K562 (cell line): ENCODE data around the gene NEIL1. TPM values are rescaled to one million over a fixed set of nuclear protein-coding genes. Genes with fewer than 3 reads are reported as not detected.

Experiments used
- ETV1 ChIP-seq: fragments of 450-650 bp; conservative IDR thresholded peaks from 2 replicates; pipeline ENCODE4 v1.6.1; 2016; ENCODE audit warnings: missing genetic modification characterization, control low read depth, low read depth, missing compliant biosample characterization
- FOXK2 ChIP-seq, 2 experiments: fragments of 450-650 bp; IDR thresholded peaks in 1 of 2; conservative IDR thresholded peaks in 1 of 2; 2 replicates each; pipeline ENCODE4 v1.6.1; 2016; ENCODE audit warnings: low read depth in 2 of 2, mild to moderate bottlenecking in 1 of 2
- HDAC8 ChIP-seq: fragments of 450-650 bp; IDR thresholded peaks from 2 replicates; pipeline ENCODE4 v1.6.1; 2016; ENCODE audit warnings: mild to moderate bottlenecking, missing genetic modification characterization, moderate library complexity, missing compliant biosample characterization
- HEY1 ChIP-seq: fragments of 250-450 bp; sonication (Bioruptor Pico); IDR thresholded peaks from 2 replicates; pipeline ENCODE4 v1.5.0; 2020; ENCODE audit warnings: mild to moderate bottlenecking, moderate library complexity, borderline replicate concordance
- JUN ChIP-seq, 2 experiments: sonication (generic) in 1 of 2; formaldehyde crosslinking in 1 of 2; IDR thresholded peaks; 2 replicates each; pipeline versions ENCODE4 v1.6.1 to v1.8.0; 2012 to 2022; ENCODE audit warnings: borderline replicate concordance in 2 of 2, mild to moderate bottlenecking in 2 of 2, improper control_type of control experiment in 1 of 2, low read depth in 1 of 2, low read length in 1 of 2, missing genetic modification reagents in 1 of 2
- KDM5B ChIP-seq: fragments of 200-600 bp; sonication (generic); IDR thresholded peaks from 2 replicates; pipeline ENCODE4 v1.6.1; 2012; ENCODE audit warnings: low read depth, mild to moderate bottlenecking, moderate library complexity, low read length, control low read depth, inconsistent platforms; ENCODE audit not compliant: insufficient replicate concordance
- NELFE ChIP-seq: IDR thresholded peaks from 2 replicates; pipeline ENCODE4 v1.6.1; 2011; ENCODE audit warnings: mild to moderate bottlenecking; ENCODE audit not compliant: insufficient read depth, insufficient read length
- PRPF4 ChIP-seq: fragments of 200-400 bp; formaldehyde crosslinking; IDR thresholded peaks from one replicate; pipeline ENCODE4 v1.6.1; 2017; ENCODE audit warnings: low read length, low read depth, mild to moderate bottlenecking; ENCODE audit not compliant: insufficient read depth, poor library complexity, severe bottlenecking
- PTTG1 ChIP-seq: fragments of 450-650 bp; IDR thresholded peaks from 2 replicates; pipeline ENCODE4 v1.6.1; 2016; ENCODE audit warnings: low read depth, mild to moderate bottlenecking, missing genetic modification characterization, missing compliant biosample characterization
- RUNX1 ChIP-seq: sonication (generic); IDR thresholded peaks from 2 replicates; pipeline ENCODE4 v1.6.1; 2016; ENCODE audit warnings: antibody characterized with exemption, low read depth
- TAF9B ChIP-seq: fragments of 450-650 bp; IDR thresholded peaks from 2 replicates; pipeline ENCODE4 v1.6.1; 2018; ENCODE audit warnings: mild to moderate bottlenecking; ENCODE audit not compliant: partially characterized antibody
- ZC3H4 ChIP-seq: sonication (generic); formaldehyde crosslinking; IDR thresholded peaks from 2 replicates; pipeline ENCODE4 v1.9.0; 2021; ENCODE audit warnings: missing genetic modification reagents, borderline replicate concordance
- ZNF12 ChIP-seq: sonication (generic); formaldehyde crosslinking; IDR thresholded peaks from 2 replicates; pipeline ENCODE4 v1.4.0; 2020; ENCODE audit warnings: mild to moderate bottlenecking, missing genetic modification reagents
- ZNF175 ChIP-seq: fragments of 200-800 bp; sonication (Bioruptor generic); IDR thresholded peaks from 2 replicates; pipeline ENCODE4 v1.6.1; 2016; ENCODE audit warnings: low read depth, mild to moderate bottlenecking, missing genetic modification characterization, missing compliant biosample characterization
- ZNF444 ChIP-seq: fragments of 250-450 bp; sonication (Bioruptor Pico); IDR thresholded peaks from 2 replicates; pipeline ENCODE4 v1.4.0; 2020; ENCODE audit warnings: mild to moderate bottlenecking, moderate library complexity
- ZNF76 ChIP-seq: fragments of 250-450 bp; sonication (Bioruptor Pico); IDR thresholded peaks from 2 replicates; pipeline ENCODE4 v1.4.0; 2020; ENCODE audit warnings: mild to moderate bottlenecking, moderate library complexity, borderline replicate concordance
- polyA plus RNA-seq, 8 experiments: library from polyadenylated mRNA; depleted of rRNA in 4 of 8; stranded (reverse) in 5 of 8; unstranded in 3 of 8; fragments of >200 nt; fragmentation: Nextera tagmentation in 2 of 8; fragmentation: Illumina TruSeq in 1 of 8; extraction: Ambion mirVana in 2 of 8; extraction: Trizol in 1 of 8; gene quantifications; 2 replicates each; pipeline versions ENCODE4 v1.2.1 to v1.2.3, GENCODE V29; 2011 to 2014; ENCODE audit warnings: inconsistent platforms in 1 of 8, missing spikeins in 1 of 8
- total RNA-seq, 7 experiments: library from RNA; depleted of rRNA in 6 of 7; stranded (reverse); fragments of >200 nt in 6 of 7; fragmentation: Illumina TruSeq in 2 of 7; extraction: Trizol in 2 of 7; gene quantifications; 2 replicates each; pipeline versions ENCODE4 v1.2.1 to v1.2.3, GENCODE V29; 2011 to 2021; ENCODE audit warnings: low replicate concordance in 1 of 7
- TF ChIP-seq, protein P1 (sequence below): sonication (generic); formaldehyde crosslinking; IDR thresholded peaks from 2 replicates; pipeline ENCODE4 v1.8.0; 2022; ENCODE audit warnings: mild to moderate bottlenecking, missing genetic modification reagents
- TF ChIP-seq, protein P2 (sequence below): fragments of 450-650 bp; IDR thresholded peaks from 2 replicates; pipeline ENCODE4 v1.6.1; 2014; ENCODE audit warnings: low read depth, mild to moderate bottlenecking, moderate library complexity, borderline replicate concordance
- TF ChIP-seq, protein P3 (sequence below): sonication (generic); formaldehyde crosslinking; IDR thresholded peaks from 2 replicates; pipeline ENCODE4 v1.8.0; 2022; ENCODE audit warnings: mild to moderate bottlenecking, missing genetic modification reagents

The NEIL1 gene
- total and polyA plus RNA-seq, 9 of the 15 experiments (the other 6 are each of a cell fraction or from before 2014, with no cell fraction given) = 0.14 to 4.3 (median 2.4) TPM

DNA sequence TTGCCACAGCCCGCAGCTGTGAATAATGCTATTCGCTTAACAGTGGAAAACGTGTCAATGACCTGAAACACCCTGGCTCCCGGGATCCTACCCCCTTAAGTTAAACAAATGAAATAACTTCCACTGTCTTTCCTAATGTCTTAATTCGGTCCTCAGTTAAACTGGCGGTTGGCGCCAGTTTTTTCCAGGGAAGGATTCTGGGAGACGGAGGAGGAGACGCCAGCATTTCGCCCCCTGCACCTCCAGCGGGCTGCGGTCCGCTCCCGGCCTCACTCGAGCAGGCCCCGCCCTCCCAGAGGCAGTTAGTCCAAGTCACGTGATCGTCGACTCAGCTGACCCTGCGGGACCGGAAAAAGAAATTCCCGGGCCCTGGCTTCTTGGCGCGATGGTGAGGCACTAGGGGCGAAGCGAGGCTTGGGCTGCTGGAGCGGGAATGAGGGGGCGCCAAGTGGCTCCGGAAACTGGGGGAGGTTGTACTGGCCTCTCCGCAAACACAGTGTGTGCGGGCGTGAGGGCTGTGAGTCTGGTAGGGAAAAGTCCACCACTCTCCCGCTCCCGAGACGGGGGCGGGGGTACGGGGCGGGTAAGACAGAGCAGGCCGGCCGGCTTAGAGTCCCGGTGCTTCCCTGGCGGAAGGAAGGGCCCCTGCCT, 11.0 kb upstream of the NEIL1 start, which contains the start of gene COMMD4 (continued):
- TF ChIP-seq HDAC8 (tag) (peak; percentile 42; the same call in 1 of the 2 replicates), ZNF12 (CRISPR knock-in tag) (no peak), KDM5B (peak; percentile 78), JUN (IDR thresholded peaks at IDR 0.05; ENCODE audit: borderline replicate concordance, low read depth, low read length) (no peak), JUN (CRISPR knock-in tag; IDR thresholded peaks at IDR 0.05; ENCODE audit: borderline replicate concordance) (no peak), ETV1 (tag) (peak; percentile 85), PTTG1 (tag) (no peak), PRPF4 (no peak), ZNF76 (no peak), RUNX1 (no peak), HEY1 (CRISPR knock-in tag) (no peak), ZC3H4 (no peak), FOXK2 (conservative IDR thresholded peaks at IDR 0.05 in 1 of 2, IDR thresholded peaks at IDR 0.05 in 1 of 2; ENCODE audit: low read depth in 2 of 2) (peak; percentile 62 to 87; a peak in 3 of 4 replicates), TAF9B (peak; percentile 77), ZNF175 (CRISPR knock-in tag) (peak; percentile 60; the same call in 1 of the 2 replicates), ZNF444 (CRISPR knock-in tag) (no peak), NELFE (no peak)
- TF ChIP-seq, protein P1, sequence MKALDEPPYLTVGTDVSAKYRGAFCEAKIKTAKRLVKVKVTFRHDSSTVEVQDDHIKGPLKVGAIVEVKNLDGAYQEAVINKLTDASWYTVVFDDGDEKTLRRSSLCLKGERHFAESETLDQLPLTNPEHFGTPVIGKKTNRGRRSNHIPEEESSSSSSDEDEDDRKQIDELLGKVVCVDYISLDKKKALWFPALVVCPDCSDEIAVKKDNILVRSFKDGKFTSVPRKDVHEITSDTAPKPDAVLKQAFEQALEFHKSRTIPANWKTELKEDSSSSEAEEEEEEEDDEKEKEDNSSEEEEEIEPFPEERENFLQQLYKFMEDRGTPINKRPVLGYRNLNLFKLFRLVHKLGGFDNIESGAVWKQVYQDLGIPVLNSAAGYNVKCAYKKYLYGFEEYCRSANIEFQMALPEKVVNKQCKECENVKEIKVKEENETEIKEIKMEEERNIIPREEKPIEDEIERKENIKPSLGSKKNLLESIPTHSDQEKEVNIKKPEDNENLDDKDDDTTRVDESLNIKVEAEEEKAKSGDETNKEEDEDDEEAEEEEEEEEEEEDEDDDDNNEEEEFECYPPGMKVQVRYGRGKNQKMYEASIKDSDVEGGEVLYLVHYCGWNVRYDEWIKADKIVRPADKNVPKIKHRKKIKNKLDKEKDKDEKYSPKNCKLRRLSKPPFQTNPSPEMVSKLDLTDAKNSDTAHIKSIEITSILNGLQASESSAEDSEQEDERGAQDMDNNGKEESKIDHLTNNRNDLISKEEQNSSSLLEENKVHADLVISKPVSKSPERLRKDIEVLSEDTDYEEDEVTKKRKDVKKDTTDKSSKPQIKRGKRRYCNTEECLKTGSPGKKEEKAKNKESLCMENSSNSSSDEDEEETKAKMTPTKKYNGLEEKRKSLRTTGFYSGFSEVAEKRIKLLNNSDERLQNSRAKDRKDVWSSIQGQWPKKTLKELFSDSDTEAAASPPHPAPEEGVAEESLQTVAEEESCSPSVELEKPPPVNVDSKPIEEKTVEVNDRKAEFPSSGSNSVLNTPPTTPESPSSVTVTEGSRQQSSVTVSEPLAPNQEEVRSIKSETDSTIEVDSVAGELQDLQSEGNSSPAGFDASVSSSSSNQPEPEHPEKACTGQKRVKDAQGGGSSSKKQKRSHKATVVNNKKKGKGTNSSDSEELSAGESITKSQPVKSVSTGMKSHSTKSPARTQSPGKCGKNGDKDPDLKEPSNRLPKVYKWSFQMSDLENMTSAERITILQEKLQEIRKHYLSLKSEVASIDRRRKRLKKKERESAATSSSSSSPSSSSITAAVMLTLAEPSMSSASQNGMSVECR (CRISPR knock-in tag) = peak; percentile 98
- TF ChIP-seq, protein P2, sequence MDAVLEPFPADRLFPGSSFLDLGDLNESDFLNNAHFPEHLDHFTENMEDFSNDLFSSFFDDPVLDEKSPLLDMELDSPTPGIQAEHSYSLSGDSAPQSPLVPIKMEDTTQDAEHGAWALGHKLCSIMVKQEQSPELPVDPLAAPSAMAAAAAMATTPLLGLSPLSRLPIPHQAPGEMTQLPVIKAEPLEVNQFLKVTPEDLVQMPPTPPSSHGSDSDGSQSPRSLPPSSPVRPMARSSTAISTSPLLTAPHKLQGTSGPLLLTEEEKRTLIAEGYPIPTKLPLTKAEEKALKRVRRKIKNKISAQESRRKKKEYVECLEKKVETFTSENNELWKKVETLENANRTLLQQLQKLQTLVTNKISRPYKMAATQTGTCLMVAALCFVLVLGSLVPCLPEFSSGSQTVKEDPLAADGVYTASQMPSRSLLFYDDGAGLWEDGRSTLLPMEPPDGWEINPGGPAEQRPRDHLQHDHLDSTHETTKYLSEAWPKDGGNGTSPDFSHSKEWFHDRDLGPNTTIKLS = no peak
- TF ChIP-seq, protein P3, sequence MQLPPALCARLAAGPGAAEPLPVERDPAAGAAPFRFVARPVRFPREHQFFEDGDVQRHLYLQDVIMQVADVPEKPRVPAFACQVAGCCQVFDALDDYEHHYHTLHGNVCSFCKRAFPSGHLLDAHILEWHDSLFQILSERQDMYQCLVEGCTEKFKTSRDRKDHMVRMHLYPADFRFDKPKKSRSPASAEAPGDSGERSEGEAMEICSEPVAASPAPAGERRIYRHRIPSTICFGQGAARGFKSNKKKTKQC = peak; percentile 52; the same call in 1 of the 2 replicates
